Endothelial cell of umbilical vein (primary cell): ENCODE results near the gene TRIM29.
"Not testable (repeated sequence)": the region's sequence is repeated elsewhere in the genome, so short reads cannot be mapped to it uniquely, and the experiment has no call there.

Experiments used
- EZH2 ChIP-seq: IDR thresholded peaks from 2 replicates; pipeline ENCODE4 v1.6.1; 2012; ENCODE audit warnings: borderline replicate concordance, low read depth, mild to moderate bottlenecking, moderate library complexity, low read length, inconsistent platforms; ENCODE audit not compliant: severe bottlenecking
- JUN ChIP-seq: IDR thresholded peaks from 2 replicates; pipeline ENCODE4 v1.6.1; 2011; ENCODE audit warnings: borderline replicate concordance, low read depth; ENCODE audit not compliant: insufficient read length, insufficient read depth
- MYC ChIP-seq: IDR thresholded peaks from one replicate; pipeline ENCODE4 v1.6.1; 2011; ENCODE audit warnings: mild to moderate bottlenecking, low read depth, low read length
- POLR2A ChIP-seq: IDR thresholded peaks from 2 replicates; pipeline ENCODE4 v1.6.1; 2012; ENCODE audit warnings: low read depth, mild to moderate bottlenecking, control low read depth, low read length
- POLR2AphosphoS5 ChIP-seq: IDR thresholded peaks from 2 replicates; pipeline ENCODE4 v1.6.1; 2012; ENCODE audit warnings: low read depth, mild to moderate bottlenecking, control low read depth, low read length, moderate library complexity; ENCODE audit not compliant: insufficient read depth
- TF ChIP-seq, protein P1 (sequence below), 2 donors: IDR thresholded peaks; 1 replicate in 1 of 2; 2 replicates in 1 of 2; pipeline ENCODE4 v1.5.1; 2011; ENCODE audit warnings: low read length in 2 of 2, mild to moderate bottlenecking in 2 of 2, moderate library complexity in 2 of 2, control low read depth in 1 of 2, inconsistent platforms in 1 of 2, low read depth in 1 of 2; ENCODE audit not compliant: insufficient read depth in 1 of 2; ENCODE audit errors: extremely low read depth in 1 of 2

DNA sequence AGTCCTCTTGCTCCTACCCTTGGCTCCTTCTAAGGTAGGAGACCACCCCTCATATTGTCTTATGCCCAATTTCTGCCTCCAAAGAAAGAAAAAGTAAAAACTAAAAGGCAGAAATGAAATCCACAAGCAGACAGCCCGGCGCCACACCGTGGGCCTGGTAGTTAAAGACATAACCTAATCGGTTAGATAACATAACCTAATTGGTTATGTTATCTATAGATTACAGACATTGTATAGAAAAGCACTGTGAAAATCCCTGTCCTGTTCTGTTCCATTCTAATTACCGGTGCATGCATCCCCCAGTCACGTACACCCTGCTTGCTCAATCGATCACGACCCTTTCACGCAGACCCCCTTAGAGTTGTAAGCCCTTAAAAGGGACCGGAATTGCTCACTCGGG, 5.6 kb upstream of the TRIM29 start:
- not testable (repeated sequence) for TF ChIP-seq MYC, POLR2A, POLR2AphosphoS5, EZH2, JUN
- TF ChIP-seq, protein P1, sequence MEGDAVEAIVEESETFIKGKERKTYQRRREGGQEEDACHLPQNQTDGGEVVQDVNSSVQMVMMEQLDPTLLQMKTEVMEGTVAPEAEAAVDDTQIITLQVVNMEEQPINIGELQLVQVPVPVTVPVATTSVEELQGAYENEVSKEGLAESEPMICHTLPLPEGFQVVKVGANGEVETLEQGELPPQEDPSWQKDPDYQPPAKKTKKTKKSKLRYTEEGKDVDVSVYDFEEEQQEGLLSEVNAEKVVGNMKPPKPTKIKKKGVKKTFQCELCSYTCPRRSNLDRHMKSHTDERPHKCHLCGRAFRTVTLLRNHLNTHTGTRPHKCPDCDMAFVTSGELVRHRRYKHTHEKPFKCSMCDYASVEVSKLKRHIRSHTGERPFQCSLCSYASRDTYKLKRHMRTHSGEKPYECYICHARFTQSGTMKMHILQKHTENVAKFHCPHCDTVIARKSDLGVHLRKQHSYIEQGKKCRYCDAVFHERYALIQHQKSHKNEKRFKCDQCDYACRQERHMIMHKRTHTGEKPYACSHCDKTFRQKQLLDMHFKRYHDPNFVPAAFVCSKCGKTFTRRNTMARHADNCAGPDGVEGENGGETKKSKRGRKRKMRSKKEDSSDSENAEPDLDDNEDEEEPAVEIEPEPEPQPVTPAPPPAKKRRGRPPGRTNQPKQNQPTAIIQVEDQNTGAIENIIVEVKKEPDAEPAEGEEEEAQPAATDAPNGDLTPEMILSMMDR (IDR thresholded peaks at IDR 0.05; ENCODE audit: extremely low read depth in 1 of 2, insufficient read depth in 1 of 2, low read depth in 1 of 2, low read length in 2 of 2) = not testable (repeated sequence)
